ENCODE measurements around the gene RAVER1.
A peak's percentile ranks its signal among the peaks of the same experiment; 100 is the strongest.
"Not testable (repeated sequence)": the region's sequence is repeated elsewhere in the genome, so short reads cannot be mapped to it uniquely, and the experiment has no call there.

RAVER1 gene

DNA sequence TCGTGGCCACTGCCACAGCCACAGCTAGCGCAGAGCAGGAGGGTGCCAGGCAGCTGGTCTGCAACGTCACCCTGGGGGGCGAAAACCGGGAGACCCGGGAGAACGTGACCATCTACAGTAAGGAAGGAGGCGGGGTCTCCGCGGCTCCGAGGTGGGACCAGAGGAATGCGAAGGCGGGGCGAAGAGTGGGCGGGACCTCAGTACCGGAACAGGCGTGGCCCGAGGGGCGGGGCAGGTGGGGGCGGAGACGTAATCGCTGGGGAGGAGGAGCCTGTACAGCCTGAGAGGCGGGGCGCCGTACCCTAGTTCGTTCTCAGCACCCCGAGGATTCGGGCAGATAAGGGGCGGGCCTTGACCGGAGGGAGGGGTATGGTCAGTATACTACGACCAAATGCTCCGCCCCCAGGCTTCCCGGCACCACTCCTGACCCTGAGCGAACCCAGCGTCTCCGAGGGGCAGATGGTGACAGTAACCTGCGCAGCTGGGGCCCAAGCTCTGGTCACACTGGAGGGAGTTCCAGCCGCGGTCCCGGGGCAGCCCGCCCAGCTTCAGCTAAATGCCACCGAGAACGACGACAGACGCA lies 41.0 kb downstream of the RAVER1 start:
- DNase-seq: no peak

DNA sequence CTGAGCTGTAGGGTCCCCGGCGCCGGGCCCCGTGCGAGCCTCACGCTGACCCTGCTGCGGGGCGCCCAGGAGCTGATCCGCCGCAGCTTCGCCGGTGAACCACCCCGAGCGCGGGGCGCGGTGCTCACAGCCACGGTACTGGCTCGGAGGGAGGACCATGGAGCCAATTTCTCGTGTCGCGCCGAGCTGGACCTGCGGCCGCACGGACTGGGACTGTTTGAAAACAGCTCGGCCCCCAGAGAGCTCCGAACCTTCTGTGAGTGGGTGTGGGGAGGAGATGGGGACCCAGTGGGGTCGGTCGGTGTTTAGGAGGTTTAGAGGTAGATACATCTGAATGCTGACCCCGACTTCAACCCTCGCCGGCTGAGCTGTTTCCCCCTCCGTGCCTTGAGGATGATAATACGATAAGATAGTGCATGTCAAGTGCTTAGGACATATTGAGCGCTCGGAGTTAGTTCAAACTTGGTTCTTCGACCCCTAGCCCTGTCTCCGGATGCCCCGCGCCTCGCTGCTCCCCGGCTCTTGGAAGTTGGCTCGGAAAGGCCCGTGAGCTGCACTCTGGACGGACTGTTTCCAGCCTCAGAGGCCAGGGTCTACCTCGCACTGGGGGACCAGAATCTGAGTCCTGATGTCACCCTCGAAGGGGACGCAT lies 41.6 kb downstream of the RAVER1 start:
- peak; percentile 48 for DNase-seq

DNA sequence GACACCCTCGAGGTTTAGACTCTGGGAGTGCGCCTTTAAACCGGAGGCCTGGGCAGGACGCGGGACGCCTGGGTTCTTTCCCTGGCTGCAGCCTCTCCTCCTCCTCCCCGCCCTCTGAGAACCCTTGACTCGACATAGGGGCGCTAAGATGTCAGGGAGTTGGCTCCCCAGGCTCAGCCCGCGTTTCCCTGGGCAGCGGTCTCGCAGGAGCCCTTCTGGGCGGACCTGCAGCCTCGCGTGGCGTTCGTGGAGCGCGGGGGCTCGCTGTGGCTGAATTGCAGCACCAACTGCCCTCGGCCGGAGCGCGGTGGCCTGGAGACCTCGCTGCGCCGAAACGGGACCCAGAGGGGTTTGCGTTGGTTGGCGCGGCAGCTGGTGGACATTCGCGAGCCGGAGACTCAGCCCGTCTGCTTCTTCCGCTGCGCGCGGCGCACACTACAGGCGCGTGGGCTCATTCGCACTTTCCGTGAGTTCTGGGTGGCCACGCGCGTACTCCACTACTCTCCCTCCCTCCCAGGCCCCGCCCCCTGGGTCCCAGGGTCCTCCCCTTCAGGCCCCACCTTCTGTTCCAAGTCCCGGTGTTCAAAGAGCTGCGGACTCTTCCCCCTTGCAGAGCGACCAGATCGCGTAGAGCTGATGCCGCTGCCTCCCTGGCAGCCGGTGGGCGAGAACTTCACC lies 42.3 kb downstream of the RAVER1 start:
- peak; percentile 58 for DNase-seq

DNA sequence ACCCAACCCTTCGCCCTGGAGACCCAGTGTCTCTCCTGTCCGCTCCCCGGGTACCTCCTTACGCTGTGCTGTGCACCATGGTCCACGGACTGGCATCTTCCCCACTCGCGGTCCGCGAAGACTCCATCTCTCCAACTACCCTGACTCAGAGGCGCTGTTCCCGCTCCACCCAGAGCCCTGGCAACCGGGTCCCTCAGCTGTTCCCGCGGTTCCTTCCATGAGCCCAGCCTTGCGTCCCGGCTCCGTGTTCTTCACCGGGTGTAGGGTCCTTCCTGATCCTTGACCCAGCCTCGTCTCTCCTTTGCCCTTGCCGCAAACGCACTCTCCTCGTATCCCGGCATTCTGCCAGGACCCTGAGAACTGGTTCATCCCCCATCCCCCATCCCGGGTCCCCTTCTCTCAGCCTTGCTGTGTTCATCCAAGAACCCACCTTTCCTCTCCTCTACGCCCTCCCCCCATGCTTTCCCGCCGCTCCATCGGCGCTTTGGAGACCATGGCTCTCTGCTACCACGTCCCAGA lies 42.9 kb downstream of the RAVER1 start:
- DNase-seq: peak; percentile 41

DNA sequence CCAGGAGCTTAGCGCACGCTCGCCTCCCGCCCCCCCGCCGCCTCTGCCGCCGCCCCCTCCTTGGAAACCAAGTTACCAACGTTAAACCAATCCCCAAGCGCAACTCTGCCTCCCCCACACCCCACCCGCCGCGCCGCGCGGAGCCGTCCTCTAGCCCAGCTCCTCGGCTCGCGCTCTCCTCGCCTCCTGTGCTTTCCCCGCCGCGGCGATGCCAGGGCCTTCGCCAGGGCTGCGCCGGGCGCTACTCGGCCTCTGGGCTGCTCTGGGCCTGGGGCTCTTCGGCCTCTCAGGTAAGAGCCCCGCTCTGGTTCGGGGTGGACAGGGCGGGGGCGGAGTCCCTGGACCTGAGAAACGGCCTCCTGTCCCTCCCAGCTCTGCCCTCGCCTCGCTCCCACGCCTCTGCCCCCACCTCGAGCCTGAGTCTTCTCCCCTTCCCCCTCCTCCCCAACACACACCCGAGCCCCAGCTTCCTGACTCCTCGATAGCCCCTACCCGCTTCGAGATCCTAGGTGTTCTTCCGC lies 43.4 kb downstream of the RAVER1 start, which contains the start of gene ICAM5:
Gene ICAM5, plus strand, starts transcription at position 117 of the 521 bp plus-strand sequence. Its CDS starts 92 bp downstream, at position 209.
- DNase-seq: peak; percentile 20

DNA sequence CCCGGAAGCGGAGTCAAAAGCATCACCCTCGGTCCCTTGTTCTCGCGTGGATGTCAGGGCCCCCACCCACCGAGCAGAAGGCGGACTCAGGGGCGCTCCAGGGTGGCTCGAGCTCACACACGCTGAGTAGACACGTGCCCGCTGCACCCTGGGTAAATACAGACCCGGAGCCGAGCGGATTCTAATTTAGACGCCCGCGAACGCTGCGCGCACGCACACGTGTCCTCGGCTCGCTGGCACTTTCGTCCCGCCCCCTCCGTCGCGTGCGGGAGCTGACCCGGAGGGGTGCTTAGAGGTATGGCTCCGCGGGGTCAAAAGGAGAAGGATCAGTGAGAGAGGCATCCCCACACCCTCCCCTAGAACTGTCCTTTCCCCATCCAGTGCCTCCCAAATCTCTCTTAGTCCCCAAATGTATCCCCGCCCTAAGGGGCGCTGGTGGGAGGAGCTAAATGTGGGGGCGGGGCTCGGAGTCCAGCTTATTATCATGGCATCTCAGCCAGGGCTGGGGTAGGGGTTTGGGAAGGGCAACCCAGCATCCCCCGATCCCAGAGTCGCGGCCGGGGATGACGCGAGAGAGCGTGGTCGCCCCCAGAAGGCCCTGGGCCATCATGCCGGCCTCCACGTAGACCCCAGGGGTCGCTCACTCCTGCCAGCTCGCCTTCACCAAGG lies 44.0 kb downstream of the RAVER1 start:
- DNase-seq: peak; percentile 59

DNA sequence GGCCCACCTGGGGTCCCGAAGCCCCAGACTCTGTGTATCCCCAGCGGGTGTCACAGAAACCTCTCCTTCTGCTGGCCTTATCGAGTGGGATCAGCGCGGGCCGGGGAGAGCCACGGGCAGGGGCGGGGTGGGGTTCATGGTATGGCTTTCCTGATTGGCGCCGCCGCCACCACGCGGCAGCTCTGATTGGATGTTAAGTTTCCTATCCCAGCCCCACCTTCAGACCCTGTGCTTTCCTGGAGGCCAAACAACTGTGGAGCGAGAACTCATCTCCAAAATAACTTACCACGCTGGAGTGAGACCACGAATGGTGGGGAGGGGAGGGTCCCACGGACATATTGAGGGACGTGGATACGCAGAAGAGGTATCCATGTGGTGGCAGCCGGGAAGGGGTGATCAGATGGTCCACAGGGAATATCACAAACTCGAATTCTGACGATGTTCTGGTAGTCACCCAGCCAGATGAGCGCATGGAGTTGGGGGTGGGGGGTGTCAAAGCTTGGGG lies 44.6 kb downstream of the RAVER1 start:
- peak; percentile 22 for DNase-seq

DNA sequence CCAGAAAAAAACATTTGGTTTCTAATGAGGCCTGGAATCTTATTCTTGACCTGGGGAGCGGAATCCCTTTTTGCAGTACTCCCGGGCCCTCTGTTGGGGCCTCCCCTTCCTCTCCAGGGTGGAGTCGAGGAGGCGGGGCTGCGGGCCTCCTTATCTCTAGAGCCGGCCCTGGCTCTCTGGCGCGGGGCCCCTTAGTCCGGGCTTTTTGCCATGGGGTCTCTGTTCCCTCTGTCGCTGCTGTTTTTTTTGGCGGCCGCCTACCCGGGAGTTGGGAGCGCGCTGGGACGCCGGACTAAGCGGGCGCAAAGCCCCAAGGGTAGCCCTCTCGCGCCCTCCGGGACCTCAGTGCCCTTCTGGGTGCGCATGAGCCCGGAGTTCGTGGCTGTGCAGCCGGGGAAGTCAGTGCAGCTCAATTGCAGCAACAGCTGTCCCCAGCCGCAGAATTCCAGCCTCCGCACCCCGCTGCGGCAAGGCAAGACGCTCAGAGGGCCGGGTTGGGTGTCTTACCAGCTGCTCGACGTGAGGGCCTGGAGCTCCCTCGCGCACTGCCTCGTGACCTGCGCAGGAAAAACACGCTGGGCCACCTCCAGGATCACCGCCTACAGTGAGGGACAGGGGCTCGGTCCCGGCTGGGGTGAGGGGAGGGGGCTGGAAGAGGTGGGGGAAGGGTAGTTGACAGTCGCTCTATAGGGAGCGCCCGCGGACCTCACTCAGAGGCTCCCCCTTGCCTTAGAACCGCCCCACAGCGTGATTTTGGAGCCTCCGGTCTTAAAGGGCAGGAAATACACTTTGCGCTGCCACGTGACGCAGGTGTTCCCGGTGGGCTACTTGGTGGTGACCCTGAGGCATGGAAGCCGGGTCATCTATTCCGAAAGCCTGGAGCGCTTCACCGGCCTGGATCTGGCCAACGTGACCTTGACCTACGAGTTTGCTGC lies 46.3 kb downstream of the RAVER1 start, which contains the start of gene ICAM4:
Gene ICAM4, plus strand, starts transcription at position 153 of the 935 bp plus-strand sequence. Its CDS starts 58 bp downstream, at position 211.
- DNase-seq: peak; percentile 77

DNA sequence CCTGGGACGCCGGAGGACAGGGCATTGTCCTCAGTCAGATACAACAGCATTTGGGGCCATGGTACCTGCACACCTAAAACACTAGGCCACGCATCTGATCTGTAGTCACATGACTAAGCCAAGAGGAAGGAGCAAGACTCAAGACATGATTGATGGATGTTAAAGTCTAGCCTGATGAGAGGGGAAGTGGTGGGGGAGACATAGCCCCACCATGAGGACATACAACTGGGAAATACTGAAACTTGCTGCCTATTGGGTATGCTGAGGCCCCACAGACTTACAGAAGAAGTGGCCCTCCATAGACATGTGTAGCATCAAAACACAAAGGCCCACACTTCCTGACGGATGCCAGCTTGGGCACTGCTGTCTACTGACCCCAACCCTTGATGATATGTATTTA lies 47.9 kb downstream of the RAVER1 start:
- DNase-seq: no peak

DNA sequence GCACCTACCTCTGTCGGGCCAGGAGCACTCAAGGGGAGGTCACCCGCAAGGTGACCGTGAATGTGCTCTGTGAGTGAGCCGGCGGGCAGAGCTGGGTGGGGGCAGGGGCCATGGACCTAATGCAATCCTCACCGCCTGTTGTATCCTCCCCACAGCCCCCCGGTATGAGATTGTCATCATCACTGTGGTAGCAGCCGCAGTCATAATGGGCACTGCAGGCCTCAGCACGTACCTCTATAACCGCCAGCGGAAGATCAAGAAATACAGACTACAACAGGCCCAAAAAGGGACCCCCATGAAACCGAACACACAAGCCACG lies 48.4 kb downstream of the RAVER1 start:
- DNase-seq: no peak

DNA sequence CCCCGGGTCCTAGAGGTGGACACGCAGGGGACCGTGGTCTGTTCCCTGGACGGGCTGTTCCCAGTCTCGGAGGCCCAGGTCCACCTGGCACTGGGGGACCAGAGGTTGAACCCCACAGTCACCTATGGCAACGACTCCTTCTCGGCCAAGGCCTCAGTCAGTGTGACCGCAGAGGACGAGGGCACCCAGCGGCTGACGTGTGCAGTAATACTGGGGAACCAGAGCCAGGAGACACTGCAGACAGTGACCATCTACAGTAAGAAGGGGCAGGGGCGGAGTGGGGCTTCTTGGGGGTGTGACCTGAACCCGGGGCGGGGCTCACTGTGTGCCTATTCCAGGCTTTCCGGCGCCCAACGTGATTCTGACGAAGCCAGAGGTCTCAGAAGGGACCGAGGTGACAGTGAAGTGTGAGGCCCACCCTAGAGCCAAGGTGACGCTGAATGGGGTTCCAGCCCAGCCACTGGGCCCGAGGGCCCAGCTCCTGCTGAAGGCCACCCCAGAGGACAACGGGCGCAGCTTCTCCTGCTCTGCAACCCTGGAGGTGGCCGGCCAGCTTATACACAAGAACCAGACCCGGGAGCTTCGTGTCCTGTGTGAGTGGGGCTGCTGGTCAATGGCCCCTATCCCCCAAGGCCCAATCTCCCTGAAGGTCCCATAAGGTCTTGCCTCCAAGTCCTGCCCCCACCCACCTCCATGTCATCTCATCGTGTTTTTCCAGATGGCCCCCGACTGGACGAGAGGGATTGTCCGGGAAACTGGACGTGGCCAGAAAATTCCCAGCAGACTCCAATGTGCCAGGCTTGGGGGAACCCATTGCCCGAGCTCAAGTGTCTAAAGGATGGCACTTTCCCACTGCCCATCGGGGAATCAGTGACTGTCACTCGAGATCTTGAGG lies 49.0 kb downstream of the RAVER1 start:
- DNase-seq: no peak

DNA sequence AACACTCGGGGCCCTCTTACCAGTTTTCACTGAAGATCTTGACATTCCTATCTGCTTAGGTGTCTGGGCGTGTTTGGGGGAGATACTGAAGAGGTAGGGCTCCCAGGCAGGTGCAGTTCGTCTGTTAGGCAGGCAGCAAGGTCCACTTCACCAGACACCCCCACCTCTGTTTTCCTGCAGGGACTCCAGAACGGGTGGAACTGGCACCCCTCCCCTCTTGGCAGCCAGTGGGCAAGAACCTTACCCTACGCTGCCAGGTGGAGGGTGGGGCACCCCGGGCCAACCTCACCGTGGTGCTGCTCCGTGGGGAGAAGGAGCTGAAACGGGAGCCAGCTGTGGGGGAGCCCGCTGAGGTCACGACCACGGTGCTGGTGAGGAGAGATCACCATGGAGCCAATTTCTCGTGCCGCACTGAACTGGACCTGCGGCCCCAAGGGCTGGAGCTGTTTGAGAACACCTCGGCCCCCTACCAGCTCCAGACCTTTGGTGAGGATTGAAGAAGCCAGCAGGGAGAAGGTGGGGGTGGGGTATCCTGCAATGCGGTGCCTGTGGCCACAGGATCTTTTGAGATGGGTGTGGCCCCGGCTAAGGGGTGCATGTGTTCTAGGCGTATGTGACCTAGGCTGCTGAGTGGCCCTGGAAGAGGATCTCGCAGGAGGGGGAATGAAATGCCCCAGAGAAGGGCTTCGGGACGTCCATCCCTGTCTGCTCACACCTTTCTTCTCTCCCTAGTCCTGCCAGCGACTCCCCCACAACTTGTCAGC lies 49.8 kb downstream of the RAVER1 start:
- DNase-seq: no peak

DNA sequence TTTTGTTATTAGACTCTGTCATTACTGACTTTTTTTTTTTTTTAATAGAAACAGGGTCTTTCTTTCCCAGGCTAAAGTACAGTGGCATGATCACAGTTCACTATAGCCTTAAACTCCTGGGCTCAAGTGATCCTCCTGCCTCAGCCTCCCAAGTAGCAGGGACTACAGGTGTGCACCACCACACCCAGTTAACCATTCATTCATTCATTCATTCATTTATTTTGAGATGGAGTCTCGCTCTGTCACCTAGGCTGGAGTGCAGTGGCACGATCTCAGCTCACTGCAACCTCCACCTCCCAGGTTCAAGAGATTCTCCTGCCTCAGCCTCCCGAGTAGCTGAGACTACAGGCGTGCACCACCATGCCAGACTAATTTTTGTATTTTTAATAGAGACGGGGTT lies 51.3 kb downstream of the RAVER1 start:
- DNase-seq: not testable (repeated sequence)

DNA sequence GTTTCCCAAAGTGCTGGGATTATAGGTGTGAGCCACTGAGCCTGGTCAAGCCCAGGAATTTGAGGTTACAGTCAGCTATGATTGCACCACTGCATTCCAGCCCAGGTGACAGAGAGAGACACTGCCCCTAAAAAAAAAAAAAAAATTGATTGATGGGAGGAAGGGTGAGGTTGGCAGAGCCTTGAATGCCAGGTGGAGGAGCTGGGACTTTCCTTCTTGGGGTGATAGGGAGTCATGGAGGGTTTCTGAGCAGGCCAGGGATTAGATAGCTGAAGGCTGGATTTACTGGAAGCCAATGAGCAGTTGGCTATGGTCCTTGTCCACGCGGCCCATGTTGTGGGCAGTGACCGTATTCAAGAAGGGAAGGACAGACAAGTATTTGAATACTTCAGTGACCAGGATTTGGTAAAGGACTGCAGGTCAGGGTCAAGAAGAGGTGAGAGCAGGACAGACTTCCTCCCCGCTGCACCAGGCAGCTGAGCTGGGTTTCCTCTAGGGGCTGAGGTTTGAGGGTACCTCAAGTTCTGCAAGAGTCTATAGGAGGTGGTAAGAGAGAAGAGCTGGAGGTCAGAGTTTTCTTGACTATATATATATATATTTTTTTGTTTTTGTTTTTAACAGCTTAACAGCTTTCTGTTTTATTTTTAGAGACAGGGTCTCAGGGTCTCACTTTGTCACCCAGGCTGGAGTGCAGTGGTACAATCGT lies 53.4 kb downstream of the RAVER1 start:
- no peak for DNase-seq

DNA sequence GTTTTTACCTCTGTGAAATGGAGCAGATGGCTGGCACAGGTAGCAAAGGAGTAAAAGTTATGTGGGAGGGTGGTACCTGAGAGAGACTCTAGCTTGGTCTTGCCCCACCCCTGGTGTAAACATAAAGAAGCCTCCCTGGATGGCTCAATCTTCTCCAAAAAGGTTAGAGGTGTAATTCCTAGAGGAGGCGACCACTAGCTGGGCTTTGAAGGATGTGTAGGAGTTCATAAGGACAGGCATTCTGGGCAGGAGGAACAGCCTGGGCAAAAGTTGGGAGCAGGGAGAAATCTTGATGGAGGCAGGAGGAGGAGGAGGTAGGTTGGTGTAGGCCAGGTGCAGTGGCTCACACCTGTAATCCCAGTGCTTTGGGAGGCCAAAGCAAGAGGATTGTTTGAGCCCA lies 54.4 kb downstream of the RAVER1 start:
- no peak for DNase-seq

DNA sequence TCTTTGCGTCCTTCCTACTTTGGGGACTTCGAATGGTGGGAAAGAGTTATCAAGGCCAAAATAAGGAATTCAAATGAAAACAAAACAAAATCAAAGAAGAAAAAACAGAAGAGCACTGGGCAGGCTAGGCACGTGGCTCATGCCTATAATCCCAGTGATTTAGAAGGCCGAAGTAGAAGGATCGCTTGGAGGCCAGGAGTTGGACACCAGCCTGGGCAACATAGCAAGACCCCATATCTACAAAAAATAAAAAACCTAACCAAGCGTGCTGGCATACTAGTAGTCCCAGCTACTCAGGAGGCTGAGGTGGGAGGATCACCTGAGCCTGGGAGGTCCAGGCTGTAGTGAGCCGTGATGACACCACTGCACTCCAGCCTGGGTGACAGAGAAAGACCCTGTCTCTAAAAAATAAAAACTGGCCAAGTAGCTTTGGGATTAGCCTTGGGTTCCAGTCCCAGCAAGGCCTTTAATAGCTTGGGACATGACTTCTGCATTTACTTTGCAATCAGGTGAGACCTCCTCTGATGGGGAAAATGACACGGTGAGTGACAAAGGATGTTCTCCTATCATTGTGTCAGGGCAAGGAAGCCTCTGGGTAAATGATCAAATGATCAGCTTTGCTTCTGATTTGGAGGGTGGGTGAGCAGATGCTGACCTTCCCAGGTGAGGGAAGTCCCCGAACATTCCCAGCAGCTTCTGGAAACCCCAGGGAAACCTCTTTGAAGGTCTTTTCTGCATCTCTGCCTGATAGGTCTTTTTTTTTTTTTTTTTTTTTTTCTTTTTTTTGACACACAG lies 55.3 kb downstream of the RAVER1 start:
- no peak for DNase-seq

DNA sequence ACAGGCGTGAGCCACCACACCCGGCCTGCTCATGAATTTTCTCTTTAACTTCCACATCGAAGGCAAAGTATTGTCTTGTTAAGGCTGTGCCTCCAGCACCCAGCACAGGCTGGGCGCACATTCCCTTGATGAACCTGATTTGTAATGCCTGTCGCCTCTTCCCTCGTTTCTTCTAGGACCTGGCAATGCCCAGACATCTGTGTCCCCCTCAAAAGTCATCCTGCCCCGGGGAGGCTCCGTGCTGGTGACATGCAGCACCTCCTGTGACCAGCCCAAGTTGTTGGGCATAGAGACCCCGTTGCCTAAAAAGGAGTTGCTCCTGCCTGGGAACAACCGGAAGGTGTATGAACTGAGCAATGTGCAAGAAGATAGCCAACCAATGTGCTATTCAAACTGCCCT lies 58.7 kb downstream of the RAVER1 start:
- no peak for DNase-seq

DNA sequence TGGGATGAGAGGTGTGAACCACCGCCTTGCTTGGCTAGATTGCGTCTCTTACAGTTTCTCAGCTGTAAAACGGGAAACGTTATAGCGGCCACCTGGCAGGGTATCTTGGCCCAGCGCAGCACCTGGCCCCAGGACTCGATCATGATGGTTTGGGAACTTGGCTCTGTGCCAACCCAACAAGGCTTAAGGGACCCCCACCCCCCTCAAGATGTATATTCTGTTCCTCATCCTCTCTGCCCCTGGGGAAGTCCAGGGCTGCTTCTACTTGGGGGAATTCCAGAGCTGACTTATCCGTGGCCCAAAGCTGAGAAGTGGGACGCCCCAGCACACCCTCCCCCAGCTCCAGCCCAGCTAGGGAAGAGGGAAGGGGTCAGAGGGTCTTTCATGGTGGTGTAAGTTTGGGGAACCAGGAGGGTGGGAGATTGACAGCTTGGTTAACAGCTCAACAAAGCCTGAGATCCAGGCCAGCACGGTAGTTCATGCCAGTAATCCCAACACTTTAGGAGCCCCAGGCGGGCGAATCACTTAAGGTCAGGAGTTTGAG lies 61.7 kb downstream of the RAVER1 start:
- DNase-seq: peak; percentile 22

Measured in right kidney (tissue), 1 donor.